ENCODE data around the gene SLC22A23.

Gene SLC22A23

DNA sequence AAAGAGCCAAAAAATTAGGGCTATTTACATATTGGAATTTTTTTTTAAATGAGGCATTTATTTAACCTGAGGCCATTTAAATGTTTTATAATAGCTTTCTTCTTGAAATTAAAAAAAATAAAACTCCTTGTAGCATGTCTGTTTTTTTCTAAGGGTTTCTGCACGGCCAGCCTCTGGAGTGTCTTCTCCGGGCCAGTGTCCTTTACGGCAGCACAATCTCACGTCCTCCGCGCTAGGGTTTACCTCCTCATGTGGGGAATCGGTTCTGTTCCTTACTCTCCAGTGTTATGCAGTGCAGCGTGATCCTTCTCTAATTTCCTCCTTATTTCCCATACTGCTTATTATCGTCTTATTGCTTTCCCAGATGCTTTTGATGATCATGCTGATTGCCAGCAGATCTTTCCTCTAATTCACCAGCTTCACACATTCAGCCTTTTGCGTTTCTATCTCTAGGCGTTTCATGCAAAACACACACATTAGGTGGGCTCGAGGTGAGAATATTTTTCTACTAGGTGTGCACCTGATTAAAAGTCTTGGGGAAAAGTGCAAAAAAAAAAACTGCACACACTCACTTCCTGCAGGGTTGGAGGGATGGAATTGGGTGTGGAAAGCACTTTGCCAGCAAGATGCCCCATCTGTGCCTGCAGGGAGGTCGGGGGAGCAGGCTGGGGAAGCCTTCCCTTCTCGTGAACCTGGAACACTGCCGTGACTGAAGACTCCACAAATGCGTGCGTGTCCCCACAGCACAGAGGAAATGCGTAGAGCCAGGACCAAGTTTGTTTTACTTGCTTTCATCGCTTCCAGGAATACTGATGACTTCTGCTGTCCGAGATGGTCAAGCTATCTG, 142.0 kb downstream of the SLC22A23 start:
- DNase-seq = no peak

DNA sequence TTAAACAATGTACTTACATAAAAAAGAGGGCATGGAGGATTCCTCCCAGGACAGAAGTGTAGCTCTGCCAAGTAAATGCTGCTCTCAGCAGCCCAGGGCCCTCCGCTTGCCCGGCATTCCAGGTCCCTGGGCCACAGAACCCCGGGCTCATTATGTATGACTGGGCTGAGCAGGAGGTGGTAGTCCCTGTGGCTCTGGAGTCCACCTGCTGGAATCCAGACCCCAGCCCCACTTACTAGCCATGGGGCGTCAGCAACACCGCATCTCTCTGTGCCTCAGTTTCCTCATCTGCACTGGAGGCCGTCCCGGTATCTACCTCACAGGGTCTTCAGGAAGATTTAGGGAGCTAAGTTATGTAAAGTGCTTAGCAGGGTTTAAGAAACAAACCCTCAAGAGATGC, 142.7 kb downstream of the SLC22A23 start:
- DNase-seq = no peak

GRCh38 chr6:3312604-3313231, 144.1 kb downstream of the SLC22A23 start:
- peak; percentile 58 for DNase-seq

- no peak for DNase-seq
These were observed 145.0 kb downstream of the SLC22A23 start for GRCh38 chr6:3311826-3312225.

DNA sequence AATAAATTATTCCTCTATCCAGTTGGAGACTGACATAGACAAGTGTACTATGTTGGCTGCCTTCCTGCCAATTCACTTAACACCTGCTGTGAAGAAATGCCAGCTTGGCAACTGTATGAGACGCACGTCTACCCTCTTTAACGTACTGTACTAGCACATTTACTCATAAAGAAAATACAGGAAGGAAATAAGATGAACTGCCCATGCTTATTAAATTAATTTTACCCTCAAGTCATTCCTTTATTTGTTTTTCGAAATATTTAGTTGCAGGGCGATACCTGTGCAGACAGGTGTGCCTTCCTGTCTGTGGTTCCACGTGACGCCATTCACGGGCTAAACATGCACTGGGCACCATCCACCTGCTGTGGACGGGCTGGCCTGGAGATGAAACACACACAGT, 146.1 kb downstream of the SLC22A23 start:
- no peak for DNase-seq

- DNase-seq = no peak
These were observed 146.8 kb downstream of the SLC22A23 start for GRCh38 chr6:3310051-3310448.

DNA sequence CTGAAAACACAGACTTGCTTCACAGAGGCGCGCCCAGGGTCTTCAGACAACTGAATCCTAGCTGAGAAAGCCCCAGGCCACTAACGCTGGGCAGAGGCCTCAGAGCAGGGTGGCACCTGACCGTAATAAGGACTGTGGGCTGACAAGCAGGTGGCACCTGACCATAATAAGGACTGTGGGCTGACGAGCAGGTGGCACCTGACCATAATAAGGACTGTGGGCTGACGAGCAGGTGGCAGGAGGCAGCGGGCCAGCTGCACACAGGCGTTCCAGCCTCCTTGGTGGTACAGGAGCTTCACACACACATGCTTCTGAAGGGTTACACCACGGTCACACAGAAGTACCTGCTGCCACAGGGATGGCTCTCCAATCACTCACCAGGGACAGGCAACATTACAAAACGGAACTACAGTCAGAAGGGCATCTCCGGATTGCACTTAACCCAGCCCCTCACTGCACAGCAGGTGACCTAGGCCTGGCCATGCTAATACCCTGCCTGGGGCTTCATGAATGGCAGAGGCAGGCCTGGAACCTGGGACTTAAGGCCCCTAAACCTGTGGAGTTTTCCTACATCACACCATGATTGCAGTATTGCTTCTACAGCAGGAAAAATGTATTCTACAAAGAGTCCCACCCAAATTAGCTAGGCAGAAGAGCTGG, 147.3 kb downstream of the SLC22A23 start:
- DNase-seq = no peak

GRCh38 chr6:3308106-3308505, 148.7 kb downstream of the SLC22A23 start:
- DNase-seq = no peak

DNA sequence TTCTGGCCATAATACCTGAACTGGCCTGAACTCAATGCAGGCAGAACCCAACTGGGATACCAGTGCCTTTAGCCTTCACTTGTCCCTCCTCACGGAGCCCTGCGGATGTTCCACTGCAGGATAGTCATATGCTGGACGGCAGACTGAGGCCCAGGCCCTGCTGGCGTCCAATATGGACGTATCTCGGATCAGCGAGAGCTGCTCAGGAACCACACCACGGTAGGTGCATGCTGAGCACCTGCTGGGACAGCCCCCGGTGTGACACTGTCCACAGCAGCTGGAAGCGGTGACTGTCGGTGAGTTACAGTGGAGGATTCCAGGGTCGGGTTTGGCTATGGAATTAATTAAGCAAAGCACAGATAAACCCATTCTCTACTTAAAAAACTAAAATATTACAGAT, 149.4 kb downstream of the SLC22A23 start:
- no peak for DNase-seq

GRCh38 chr6:3306848-3307247, 150.0 kb downstream of the SLC22A23 start:
- DNase-seq = no peak

DNA sequence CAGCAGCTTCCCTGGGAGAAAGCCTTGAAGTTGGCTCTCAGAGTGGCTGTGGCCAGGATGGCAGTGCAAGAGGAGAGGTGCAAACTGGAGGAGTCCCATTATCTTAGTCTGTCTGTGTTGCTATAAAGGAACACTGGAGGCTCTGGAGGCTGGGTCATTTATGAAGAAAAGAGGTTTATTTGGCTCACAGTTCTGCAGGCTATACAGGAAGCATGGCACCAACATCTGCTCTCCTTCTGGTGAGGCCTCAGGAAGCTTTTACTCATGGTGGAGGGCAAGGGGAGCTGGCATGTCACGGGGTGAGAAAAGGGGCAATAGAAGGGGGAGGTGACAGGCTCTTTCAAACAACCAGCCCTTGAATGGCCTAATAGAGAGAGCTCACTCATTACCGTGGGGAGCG, 151.0 kb downstream of the SLC22A23 start:
- DNase-seq = no peak

- no peak for DNase-seq
These were observed 151.7 kb downstream of the SLC22A23 start for GRCh38 chr6:3305216-3305565.

DNA sequence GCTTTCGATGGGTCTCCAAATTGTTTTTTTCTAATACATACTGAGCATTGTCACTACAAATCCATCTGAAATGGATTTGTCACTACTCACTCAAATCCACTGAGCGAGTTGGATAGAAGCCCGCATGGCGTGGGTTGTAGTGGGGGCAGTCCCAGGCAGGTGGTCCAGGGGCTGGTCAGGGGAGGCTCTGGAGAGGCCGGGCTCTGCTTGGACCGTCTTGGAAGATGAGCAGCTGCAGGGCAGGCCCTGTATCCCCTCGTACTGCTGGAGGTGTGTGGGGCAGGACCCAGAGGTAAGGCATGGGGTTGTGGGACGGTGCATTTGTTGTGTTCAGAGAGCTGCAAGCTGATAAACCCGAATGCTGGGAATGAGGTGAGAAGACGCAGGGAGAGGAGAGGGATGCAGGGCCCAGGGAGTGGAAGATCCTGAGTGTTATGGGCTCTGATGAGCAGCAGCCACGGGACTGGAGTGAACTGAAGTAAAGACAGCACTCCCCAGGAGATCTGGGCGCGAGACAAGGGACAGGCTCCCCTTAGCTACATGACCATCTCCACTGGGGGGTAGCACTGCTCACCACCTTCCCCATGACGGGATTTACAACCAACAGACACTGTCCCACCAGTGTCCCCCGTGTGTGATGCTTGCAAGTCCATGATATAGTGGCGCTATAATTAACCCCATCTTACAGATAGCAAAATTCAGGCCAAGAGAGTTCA, 152.2 kb downstream of the SLC22A23 start:
- DNase-seq = no peak

DNA sequence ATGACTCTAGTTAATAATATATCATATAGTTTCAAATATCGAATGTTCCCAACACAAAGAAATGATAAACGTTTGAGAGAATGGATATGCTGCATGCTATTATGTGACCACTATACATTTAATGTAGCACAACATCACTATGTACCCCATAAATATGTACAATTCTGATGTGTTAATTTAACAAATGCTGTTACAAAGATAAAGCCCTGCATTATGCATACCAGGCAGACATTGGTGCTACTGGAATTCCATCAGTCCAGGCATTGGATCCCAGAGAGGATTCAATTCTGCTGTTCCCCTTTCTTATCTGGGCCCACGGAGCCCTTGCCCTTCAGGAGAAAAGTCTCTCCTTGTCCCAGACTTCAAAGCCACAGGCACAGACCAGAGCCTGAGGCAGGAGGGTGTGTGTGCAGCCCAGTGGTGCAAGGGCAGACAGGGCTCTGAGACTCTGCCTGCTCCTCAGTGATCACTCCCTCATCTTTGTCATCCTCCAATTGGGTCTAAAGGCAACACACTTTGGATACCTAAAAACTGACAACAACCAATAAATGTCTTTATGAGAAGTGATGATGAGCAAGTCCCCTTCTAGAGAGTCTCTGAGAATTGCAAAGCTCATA, 152.9 kb downstream of the SLC22A23 start:
- DNase-seq = no peak

DNA sequence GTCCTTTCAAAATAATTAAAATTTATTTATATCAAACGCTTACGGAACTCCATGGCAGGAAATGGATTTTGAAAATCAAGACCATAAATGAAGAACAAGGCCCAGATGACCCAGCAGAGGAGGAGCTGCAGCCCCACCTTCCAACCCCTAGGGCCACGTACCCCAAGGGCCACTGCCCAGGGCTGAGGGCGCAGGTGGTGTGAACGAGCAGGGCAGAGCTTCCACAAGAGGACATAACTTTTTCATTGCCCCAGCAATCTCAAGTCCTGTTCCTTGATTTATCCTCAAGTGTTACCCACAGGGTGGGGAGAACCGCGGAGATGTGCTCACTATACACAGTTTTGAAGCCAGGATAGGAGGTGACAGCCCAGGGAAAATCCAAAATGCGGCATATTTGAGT, 155.3 kb downstream of the SLC22A23 start:
- no peak for DNase-seq

DNA sequence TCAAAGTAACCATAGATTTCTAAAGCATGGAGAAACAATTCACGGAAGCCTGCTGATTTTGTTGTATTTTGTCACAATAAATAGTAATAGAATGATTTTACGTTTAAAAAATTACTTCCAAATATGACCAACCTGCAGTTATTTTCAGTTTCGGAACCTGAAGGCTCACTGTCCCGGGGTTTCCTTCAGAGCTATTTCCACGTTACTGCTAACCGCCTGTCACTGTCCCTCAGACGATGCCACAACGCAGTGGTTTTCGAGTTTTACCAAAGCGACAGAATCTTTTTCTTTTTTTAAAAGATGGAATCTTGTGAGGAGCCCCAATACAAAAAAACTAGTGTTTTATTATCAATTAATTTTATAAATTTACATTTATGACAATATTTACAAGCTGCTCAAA, 157.6 kb downstream of the SLC22A23 start:
- no peak for DNase-seq

DNA sequence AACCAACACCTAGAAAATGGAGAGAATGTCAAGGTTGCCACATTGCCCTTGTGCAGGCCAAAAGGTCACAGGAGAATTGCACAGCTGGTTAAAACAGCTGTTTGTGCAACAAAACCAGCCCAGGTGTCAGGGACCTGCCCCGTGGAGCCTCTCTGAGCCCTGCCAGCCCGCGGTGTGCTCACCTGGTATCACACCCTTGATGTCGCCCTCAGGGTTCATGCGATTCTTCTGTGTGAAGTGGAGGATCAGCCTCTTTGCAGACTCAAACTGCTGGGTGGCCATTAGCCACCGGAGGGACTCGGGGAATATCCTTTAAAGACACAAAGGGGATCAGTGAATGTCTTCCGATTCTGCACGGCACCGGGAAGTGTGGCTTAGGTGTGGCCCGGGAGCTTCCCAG, 158.9 kb downstream of the SLC22A23 start:
- no peak for DNase-seq

GRCh38 chr6:3297006-3297405, 159.8 kb downstream of the SLC22A23 start:
- no peak for DNase-seq

GRCh38 chr6:3296537-3296936, 160.3 kb downstream of the SLC22A23 start:
- no peak for DNase-seq

DNA sequence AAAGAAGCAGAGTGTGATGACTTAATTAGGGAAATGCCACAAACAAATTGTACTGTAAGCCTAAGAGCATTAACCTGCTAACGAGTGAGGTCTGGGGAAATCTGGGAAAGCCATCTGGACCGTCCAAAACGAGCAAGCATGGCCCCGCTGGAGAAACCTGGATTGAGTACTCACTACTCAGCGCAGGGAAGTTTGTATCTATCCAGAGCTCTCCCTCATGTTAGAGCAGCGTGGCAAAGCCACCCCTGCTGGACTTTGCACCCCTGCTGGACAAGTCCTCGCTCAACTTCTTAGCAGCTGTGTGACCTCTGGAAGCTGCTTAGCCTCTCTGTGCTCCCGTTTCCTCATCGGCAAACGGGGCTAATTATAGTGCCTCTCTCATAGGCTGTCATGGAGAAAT, 160.8 kb downstream of the SLC22A23 start:
- no peak for DNase-seq

- no peak for DNase-seq
These were observed 161.7 kb downstream of the SLC22A23 start for GRCh38 chr6:3294921-3295871.

DNA sequence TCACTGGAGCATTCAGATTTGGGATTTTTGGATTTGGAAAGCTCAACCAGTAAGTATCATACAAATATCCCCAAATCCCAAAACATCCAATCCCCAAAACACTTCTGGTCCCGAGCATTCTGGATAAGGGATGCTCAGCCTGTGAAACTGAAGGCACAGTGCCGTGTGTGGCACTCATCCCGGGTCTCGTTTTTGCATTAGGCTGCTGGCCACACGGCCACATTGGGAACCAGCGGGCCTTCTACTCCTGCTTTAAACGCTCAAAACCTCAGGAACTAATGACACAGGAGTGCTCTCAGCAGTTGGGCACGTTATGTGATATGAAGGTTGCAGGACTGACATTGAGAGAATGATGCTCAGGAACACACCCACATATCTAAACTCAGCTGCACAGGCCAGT, 162.5 kb downstream of the SLC22A23 start:
- no peak for DNase-seq

Measured in MV-4-11 (cell line).